Brain microvascular endothelial cell (primary cell): ENCODE results near the gene GLRA1.
"Not testable (repeated sequence)": the region's sequence is repeated elsewhere in the genome, so short reads cannot be mapped to it uniquely, and the experiment has no call there.

Source experiments
- DNase-seq: peaks from one replicate; pipeline ENCODE4 v3.0.0-alpha.2; 2020
- H3K27ac ChIP-seq: fragments of 250-450 bp; sonication (Bioruptor Pico); 2 replicates; pipeline ENCODE4 v1.5.1; 2020; ENCODE audit warnings: mild to moderate bottlenecking, moderate library complexity
- H3K27me3 ChIP-seq: fragments of 250-450 bp; sonication (Bioruptor Pico); replicated peaks from 2 replicates; pipeline ENCODE4 v1.5.1; 2020; ENCODE audit warnings: mild to moderate bottlenecking
- H3K36me3 ChIP-seq: fragments of 250-450 bp; sonication (Bioruptor Pico); replicated peaks from 2 replicates; pipeline ENCODE4 v1.5.1; 2020; ENCODE audit warnings: mild to moderate bottlenecking
- H3K4me3 ChIP-seq: 2 replicates; pipeline ENCODE4 v1.5.1; 2011; ENCODE audit warnings: low read depth, mild to moderate bottlenecking, control low read depth, low read length, moderate library complexity
- in situ Hi-C: cut with HindIII; loops from 2 replicates; pipeline ENCODE4 v1.10.0; 2017; ENCODE audit warnings: low sequenced_read_pairs, low pct_ligation_motif_present
- TF ChIP-seq, protein P1 (sequence below): IDR thresholded peaks from 2 replicates; pipeline ENCODE4 v1.5.1; 2011; ENCODE audit warnings: low read depth, mild to moderate bottlenecking, moderate library complexity, low read length, control low read depth, inconsistent platforms; ENCODE audit errors: missing control alignments

The GLRA1 gene

GRCh38 chr5:151899399-151899798 is 25.3 kb downstream of the GLRA1 start:
- TF ChIP-seq, protein P1, sequence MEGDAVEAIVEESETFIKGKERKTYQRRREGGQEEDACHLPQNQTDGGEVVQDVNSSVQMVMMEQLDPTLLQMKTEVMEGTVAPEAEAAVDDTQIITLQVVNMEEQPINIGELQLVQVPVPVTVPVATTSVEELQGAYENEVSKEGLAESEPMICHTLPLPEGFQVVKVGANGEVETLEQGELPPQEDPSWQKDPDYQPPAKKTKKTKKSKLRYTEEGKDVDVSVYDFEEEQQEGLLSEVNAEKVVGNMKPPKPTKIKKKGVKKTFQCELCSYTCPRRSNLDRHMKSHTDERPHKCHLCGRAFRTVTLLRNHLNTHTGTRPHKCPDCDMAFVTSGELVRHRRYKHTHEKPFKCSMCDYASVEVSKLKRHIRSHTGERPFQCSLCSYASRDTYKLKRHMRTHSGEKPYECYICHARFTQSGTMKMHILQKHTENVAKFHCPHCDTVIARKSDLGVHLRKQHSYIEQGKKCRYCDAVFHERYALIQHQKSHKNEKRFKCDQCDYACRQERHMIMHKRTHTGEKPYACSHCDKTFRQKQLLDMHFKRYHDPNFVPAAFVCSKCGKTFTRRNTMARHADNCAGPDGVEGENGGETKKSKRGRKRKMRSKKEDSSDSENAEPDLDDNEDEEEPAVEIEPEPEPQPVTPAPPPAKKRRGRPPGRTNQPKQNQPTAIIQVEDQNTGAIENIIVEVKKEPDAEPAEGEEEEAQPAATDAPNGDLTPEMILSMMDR = no peak
- H3K4me3 ChIP-seq = no peak overlapping the region
- no peak for DNase-seq
- H3K27me3 ChIP-seq = no peaks in the 10 kb centered on the region
- H3K27ac ChIP-seq = no peak overlapping the region
- in situ Hi-C loops = no loop called here
- H3K36me3 ChIP-seq = no peaks in the 10 kb centered on the region

DNA sequence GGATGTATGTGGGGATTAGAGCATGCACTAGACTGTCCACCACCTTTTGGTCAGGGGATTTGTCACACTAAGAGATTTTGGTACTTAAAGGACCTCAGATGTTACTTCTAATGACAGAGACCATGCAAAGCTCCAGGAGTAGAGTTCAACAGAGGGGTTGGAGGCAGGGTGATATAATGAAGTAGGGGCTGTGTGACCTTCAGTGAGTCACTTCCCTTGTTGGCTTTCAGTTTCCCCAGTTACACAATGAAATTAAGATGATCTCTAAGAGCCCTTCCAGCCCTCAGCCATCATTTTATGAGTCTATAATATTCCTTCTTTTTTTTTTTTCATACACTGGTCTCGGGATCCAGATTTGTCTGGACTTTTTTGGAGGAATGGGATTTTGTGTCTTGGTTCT is 26.8 kb downstream of the GLRA1 start:
- TF ChIP-seq, protein P1 = no peak
- no peak overlapping the region for H3K4me3 ChIP-seq
- H3K36me3 ChIP-seq = no peaks in the 10 kb centered on the region
- H3K27me3 ChIP-seq = no peaks in the 10 kb centered on the region
- H3K27ac ChIP-seq = no peak overlapping the region
- in situ Hi-C loops = no loop called here
- peak; percentile 10 for DNase-seq

GRCh38 chr5:151897020-151897552 is 27.6 kb downstream of the GLRA1 start:
- TF ChIP-seq, protein P1 = no peak
- Histone ChIP-seq H3K4me3 (no peak overlapping the region), H3K27ac (peak overlapping the region; percentile 86), H3K36me3 (no peaks in the 10 kb centered on the region), H3K27me3 (no peaks in the 10 kb centered on the region)
- no peak for DNase-seq
- in situ Hi-C loops = no loop called here

- TF ChIP-seq, protein P1 = no peak
- Histone ChIP-seq H3K27ac (peak overlapping the region; percentile 86), H3K36me3 (no peaks in the 10 kb centered on the region), H3K4me3 (no peak overlapping the region), H3K27me3 (no peaks in the 10 kb centered on the region)
- in situ Hi-C loops = no loop called here
- DNase-seq = peak; percentile 91
Observed at GRCh38 chr5:151896031-151896691, 28.5 kb downstream of the GLRA1 start.

DNA sequence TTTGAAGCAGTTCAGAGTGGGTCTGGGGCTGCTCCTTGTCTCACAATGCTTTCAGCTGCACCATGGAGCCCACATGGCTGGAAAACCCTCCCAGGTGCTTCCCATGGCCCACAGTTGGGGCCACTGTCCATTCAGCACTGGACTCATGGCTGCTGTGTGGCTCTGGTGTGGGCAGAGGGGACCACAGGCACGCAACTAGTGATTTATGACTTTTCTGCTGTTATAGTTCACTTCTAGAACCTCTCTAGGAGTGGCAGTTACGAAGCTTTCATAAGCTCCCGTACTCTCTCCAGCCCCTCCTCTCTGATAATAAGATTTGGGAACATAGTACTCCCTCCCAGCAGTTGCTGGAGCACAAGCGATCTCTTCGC is 29.0 kb downstream of the GLRA1 start:
- in situ Hi-C loops = no loop called here
- TF ChIP-seq, protein P1 = no peak
- Histone ChIP-seq H3K27me3 (no peaks in the 10 kb centered on the region), H3K36me3 (no peaks in the 10 kb centered on the region), H3K4me3 (no peak overlapping the region), H3K27ac (peak overlapping the region; percentile 86)
- DNase-seq = peak; percentile 46

DNA sequence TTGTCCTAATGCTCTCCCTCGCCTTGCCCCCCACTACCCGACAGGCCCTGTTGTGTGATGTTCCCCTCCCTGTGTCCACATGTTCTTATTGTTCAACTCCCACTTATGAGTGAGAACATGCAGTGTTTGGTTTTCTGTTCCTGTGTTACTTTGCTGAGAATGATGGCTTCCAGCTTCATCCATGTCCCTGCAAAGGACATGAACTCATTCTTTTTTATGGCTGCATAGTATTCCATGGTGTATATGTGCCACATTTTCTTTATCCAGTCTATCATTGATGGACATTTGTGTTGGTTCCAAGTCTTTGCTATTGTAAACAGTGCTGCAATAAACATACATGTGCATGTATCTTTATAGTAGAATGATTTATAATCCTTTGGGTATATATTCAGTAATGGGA is 31.2 kb downstream of the GLRA1 start:
- H3K27me3 ChIP-seq, in situ Hi-C loops, H3K4me3 ChIP-seq, H3K27ac ChIP-seq, H3K36me3 ChIP-seq, DNase-seq: not testable (repeated sequence)
